K562 (cell line): ENCODE results near the gene DKC1. TPM values are rescaled to one million over a fixed set of nuclear protein-coding genes. Genes with fewer than 3 reads are reported as not detected.
A peak's percentile ranks its signal among the peaks of the same experiment; 100 is the strongest.

Source experiments
- HIVEP1 ChIP-seq: fragments of 250-450 bp; sonication (Bioruptor Pico); IDR thresholded peaks from 2 replicates; pipeline ENCODE4 v1.4.0; 2020; ENCODE audit warnings: mild to moderate bottlenecking
- KLF6 ChIP-seq: fragments of 250-450 bp; sonication (Bioruptor Pico); IDR thresholded peaks from 2 replicates; pipeline ENCODE4 v1.4.0; 2020; ENCODE audit warnings: mild to moderate bottlenecking, moderate library complexity, borderline replicate concordance
- TAF7 ChIP-seq: fragments of 450-650 bp; IDR thresholded peaks from 2 replicates; pipeline ENCODE4 v1.6.1; 2016; ENCODE audit warnings: missing genetic modification characterization, missing compliant biosample characterization
- ZNF134 ChIP-seq: fragments of 250-450 bp; sonication (Bioruptor Pico); conservative IDR thresholded peaks from 2 replicates; pipeline ENCODE4 v1.4.0; 2020
- ZNF76 ChIP-seq: fragments of 250-450 bp; sonication (Bioruptor Pico); IDR thresholded peaks from 2 replicates; pipeline ENCODE4 v1.4.0; 2020; ENCODE audit warnings: mild to moderate bottlenecking, moderate library complexity, borderline replicate concordance
- polyA plus RNA-seq, 8 experiments: library from polyadenylated mRNA; depleted of rRNA in 4 of 8; stranded (reverse) in 5 of 8; unstranded in 3 of 8; fragments of >200 nt; fragmentation: Nextera tagmentation in 2 of 8; fragmentation: Illumina TruSeq in 1 of 8; extraction: Ambion mirVana in 2 of 8; extraction: Trizol in 1 of 8; gene quantifications; 2 replicates each; pipeline versions ENCODE4 v1.2.1 to v1.2.3, GENCODE V29; 2011 to 2014; ENCODE audit warnings: inconsistent platforms in 1 of 8, missing spikeins in 1 of 8
- total RNA-seq, 7 experiments: library from RNA; depleted of rRNA in 6 of 7; stranded (reverse); fragments of >200 nt in 6 of 7; fragmentation: Illumina TruSeq in 2 of 7; extraction: Trizol in 2 of 7; gene quantifications; 2 replicates each; pipeline versions ENCODE4 v1.2.1 to v1.2.3, GENCODE V29; 2011 to 2021; ENCODE audit warnings: low replicate concordance in 1 of 7
- TF ChIP-seq, protein P1 (sequence below): fragments of 450-650 bp; IDR thresholded peaks from 2 replicates; pipeline ENCODE4 v1.6.1; 2017; ENCODE audit warnings: antibody characterized with exemption, mild to moderate bottlenecking

Gene DKC1
- total and polyA plus RNA-seq, 9 of the 15 experiments (the other 6 are each of a cell fraction or from before 2014, with no cell fraction given): 205 to 313 (median 219) TPM

DNA sequence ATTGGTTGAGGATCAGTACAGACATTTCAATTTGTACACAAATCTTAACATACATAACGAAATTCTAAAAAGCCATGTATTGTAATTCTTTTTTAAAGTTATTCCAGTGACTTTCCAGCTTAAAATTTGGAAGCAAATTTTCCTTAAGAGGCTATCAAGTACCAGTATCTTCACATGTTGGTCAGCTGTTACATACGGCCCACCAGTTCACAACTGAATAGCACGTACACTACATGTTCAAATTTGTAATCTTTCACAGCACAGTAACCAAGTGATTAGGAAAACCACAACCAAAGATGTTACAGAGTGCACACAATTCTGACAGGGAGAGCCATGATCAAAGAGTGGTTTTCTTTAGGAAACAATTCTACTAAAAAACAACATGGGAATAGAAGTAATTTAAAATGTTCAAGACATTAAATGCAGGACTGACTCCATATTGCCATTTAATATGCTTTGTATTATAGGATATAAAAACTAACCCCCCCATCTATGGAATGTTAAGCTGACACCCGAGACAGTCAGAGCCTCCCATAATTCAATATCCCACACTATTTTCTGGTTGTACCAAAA lies 53.7 kb downstream of the DKC1 start (continued):
- TF ChIP-seq, protein P1, sequence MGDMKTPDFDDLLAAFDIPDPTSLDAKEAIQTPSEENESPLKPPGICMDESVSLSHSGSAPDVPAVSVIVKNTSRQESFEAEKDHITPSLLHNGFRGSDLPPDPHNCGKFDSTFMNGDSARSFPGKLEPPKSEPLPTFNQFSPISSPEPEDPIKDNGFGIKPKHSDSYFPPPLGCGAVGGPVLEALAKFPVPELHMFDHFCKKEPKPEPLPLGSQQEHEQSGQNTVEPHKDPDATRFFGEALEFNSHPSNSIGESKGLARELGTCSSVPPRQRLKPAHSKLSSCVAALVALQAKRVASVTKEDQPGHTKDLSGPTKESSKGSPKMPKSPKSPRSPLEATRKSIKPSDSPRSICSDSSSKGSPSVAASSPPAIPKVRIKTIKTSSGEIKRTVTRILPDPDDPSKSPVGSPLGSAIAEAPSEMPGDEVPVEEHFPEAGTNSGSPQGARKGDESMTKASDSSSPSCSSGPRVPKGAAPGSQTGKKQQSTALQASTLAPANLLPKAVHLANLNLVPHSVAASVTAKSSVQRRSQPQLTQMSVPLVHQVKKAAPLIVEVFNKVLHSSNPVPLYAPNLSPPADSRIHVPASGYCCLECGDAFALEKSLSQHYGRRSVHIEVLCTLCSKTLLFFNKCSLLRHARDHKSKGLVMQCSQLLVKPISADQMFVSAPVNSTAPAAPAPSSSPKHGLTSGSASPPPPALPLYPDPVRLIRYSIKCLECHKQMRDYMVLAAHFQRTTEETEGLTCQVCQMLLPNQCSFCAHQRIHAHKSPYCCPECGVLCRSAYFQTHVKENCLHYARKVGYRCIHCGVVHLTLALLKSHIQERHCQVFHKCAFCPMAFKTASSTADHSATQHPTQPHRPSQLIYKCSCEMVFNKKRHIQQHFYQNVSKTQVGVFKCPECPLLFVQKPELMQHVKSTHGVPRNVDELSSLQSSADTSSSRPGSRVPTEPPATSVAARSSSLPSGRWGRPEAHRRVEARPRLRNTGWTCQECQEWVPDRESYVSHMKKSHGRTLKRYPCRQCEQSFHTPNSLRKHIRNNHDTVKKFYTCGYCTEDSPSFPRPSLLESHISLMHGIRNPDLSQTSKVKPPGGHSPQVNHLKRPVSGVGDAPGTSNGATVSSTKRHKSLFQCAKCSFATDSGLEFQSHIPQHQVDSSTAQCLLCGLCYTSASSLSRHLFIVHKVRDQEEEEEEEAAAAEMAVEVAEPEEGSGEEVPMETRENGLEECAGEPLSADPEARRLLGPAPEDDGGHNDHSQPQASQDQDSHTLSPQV: peak; percentile 95
- TF ChIP-seq HIVEP1 (CRISPR knock-in tag): peak; percentile 67; the same call in 1 of the 2 replicates
- peak; percentile 37; the same call in 1 of the 2 replicates for TF ChIP-seq TAF7 (tag)
- peak; percentile 90 for TF ChIP-seq KLF6 (CRISPR knock-in tag)
- 0 out of 2 replicates have a peak, but pooled peaks have one; percentile 62 for TF ChIP-seq ZNF76 (CRISPR knock-in tag)
- peak; percentile 85 for TF ChIP-seq ZNF134 (CRISPR knock-in tag)
- TF ChIP-seq, all 486 proteins: peak for 37; not testable (repeated sequence) for 449
